ENCODE data around the gene WNT2B.

Gene WNT2B

GRCh38 chr1:112529301-112529700 is 20.5 kb downstream of the WNT2B start:
- no peak for DNase-seq (ENCODE audit: low read depth)
- H3K4me3 ChIP-seq (ENCODE audit: low read depth, low read length) = no peak overlapping the region

GRCh38 chr1:112530832-112531231 is 22.1 kb downstream of the WNT2B start:
- no peak for TF ChIP-seq POLR2A (IDR thresholded peaks at IDR 0.05; ENCODE audit: extremely low read depth, insufficient read length)
- TF ChIP-seq MAX (IDR thresholded peaks at IDR 0.05; ENCODE audit: low read depth, low read length) = no peak
- no peak for TF ChIP-seq CTCF (IDR thresholded peaks at IDR 0.05; ENCODE audit: low read depth, low read length)
- no peak for TF ChIP-seq MYC (IDR thresholded peaks at IDR 0.05; ENCODE audit: low read depth, low read length)
- DNase-seq (ENCODE audit: low read depth) = no peak

More at GRCh38 chr1:112529301-112529700, 20.5 kb downstream of the WNT2B start:
- TF ChIP-seq CTCF (IDR thresholded peaks at IDR 0.05; ENCODE audit: low read depth, low read length) (no peak), POLR2A (IDR thresholded peaks at IDR 0.05; ENCODE audit: extremely low read depth, insufficient read length) (no peak), MYC (IDR thresholded peaks at IDR 0.05; ENCODE audit: low read depth, low read length) (no peak), MAX (IDR thresholded peaks at IDR 0.05; ENCODE audit: low read depth, low read length) (no peak)

GRCh38 chr1:112532064-112532463 is 23.3 kb downstream of the WNT2B start:
- no peak overlapping the region for H3K4me3 ChIP-seq (ENCODE audit: low read depth, low read length)
- DNase-seq (ENCODE audit: low read depth) = no peak
- TF ChIP-seq MAX (IDR thresholded peaks at IDR 0.05; ENCODE audit: low read depth, low read length) (no peak), MYC (IDR thresholded peaks at IDR 0.05; ENCODE audit: low read depth, low read length) (no peak), CTCF (IDR thresholded peaks at IDR 0.05; ENCODE audit: low read depth, low read length) (no peak), POLR2A (IDR thresholded peaks at IDR 0.05; ENCODE audit: extremely low read depth, insufficient read length) (no peak)

More at GRCh38 chr1:112530832-112531231, 22.1 kb downstream of the WNT2B start:
- H3K4me3 ChIP-seq (ENCODE audit: low read depth, low read length) = no peak overlapping the region

- TF ChIP-seq CTCF (IDR thresholded peaks at IDR 0.05; ENCODE audit: low read depth, low read length) = no peak
- TF ChIP-seq MAX (IDR thresholded peaks at IDR 0.05; ENCODE audit: low read depth, low read length) = no peak
- no peak for TF ChIP-seq MYC (IDR thresholded peaks at IDR 0.05; ENCODE audit: low read depth, low read length)
- TF ChIP-seq POLR2A (IDR thresholded peaks at IDR 0.05; ENCODE audit: extremely low read depth, insufficient read length) = no peak
- no peak overlapping the region for H3K4me3 ChIP-seq (ENCODE audit: low read depth, low read length)
- no peak for DNase-seq (ENCODE audit: low read depth)
These were observed 24.3 kb downstream of the WNT2B start for GRCh38 chr1:112533029-112533428.

- DNase-seq (ENCODE audit: low read depth) = no peak
- TF ChIP-seq MYC (IDR thresholded peaks at IDR 0.05; ENCODE audit: low read depth, low read length) (no peak), POLR2A (IDR thresholded peaks at IDR 0.05; ENCODE audit: extremely low read depth, insufficient read length) (no peak), CTCF (IDR thresholded peaks at IDR 0.05; ENCODE audit: low read depth, low read length) (no peak), MAX (IDR thresholded peaks at IDR 0.05; ENCODE audit: low read depth, low read length) (no peak)
- no peak overlapping the region for H3K4me3 ChIP-seq (ENCODE audit: low read depth, low read length)
These were observed 27.8 kb downstream of the WNT2B start for GRCh38 chr1:112536561-112536960.

GRCh38 chr1:112537456-112537855 is 28.7 kb downstream of the WNT2B start:
- DNase-seq (ENCODE audit: low read depth) = no peak
- H3K4me3 ChIP-seq (ENCODE audit: low read depth, low read length) = no peak overlapping the region
- TF ChIP-seq MAX (IDR thresholded peaks at IDR 0.05; ENCODE audit: low read depth, low read length) (no peak), MYC (IDR thresholded peaks at IDR 0.05; ENCODE audit: low read depth, low read length) (no peak)
